ENCODE data around the gene ASTN2. TPM values are rescaled to one million over a fixed set of nuclear protein-coding genes. Genes with fewer than 3 reads are reported as not detected.

The ASTN2 gene
- total RNA-seq, 1 donor from 2014 or later: 4.4 TPM

DNA sequence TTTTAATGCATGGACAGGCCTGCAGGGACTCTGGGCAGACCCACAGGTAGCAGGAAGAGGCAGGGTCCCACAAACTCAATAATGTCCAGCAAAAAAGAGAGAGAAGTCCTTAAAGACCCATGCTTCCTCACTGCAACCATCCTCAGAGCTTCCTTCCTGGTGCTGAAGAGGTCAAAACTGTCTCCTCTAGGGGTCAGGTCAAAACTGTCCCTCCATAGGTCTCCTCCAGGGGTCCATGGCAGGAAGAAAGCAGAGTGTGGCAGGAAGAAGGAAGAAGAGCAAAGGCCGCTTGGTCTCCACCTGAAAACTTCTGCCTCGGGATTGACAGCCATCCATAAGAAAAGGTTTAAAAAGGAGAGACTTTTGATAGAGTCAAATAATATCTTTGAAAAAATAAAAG, 989.6 kb downstream of the ASTN2 start:
- no peak for DNase-seq (ENCODE audit: low spot score)

- DNase-seq (ENCODE audit: low spot score): no peak
Measured at GRCh38 chr9:116423149-116423548, 991.7 kb downstream of the ASTN2 start.

DNA sequence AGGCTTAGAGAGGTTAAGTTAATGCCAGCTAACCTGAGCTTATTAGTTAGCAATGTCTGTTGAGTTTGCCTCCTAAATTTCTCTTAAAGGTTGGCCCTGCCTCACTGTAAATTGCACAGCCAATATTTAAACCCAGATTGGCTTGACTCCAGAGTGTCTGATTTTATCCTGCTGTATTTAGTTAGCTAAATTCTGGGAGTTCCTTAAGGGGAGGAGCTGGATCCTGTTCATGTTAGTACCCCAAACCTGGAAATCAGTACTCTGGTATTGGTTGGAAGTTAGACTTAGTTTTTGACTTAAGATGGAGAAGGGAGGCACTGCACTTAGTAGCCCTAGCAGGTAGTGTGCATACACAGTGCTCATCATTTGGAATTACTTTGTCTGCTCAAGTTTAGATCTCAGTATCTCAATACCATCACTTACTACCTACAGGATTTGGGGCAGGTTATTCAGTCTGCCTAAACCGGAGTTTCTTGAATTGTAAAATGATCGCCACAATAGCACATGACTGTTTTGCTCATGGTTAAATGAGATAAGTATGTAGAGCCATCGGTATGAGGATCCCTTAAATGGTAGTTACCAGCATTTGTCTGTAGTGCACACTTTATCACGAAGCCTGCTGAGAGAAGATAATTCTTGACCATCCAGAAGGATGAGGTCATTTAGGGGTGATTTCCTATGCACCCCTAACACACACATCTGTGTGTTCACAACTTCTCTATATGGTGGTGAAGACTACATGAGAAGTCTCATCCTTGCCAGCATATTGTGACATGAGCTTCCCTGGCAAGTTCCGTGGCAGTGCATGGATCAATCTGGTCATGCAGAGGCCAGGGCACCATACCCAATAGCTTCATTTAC, 992.5 kb downstream of the ASTN2 start:
- DNase-seq (ENCODE audit: low spot score): no peak

GRCh38 chr9:116420993-116421538, 993.8 kb downstream of the ASTN2 start:
- DNase-seq (ENCODE audit: low spot score): no peak

GRCh38 chr9:116419181-116419580, 995.7 kb downstream of the ASTN2 start:
- DNase-seq (ENCODE audit: low spot score): no peak

- no peak for DNase-seq (ENCODE audit: low spot score)
Measured at GRCh38 chr9:116417464-116417863, 997.4 kb downstream of the ASTN2 start.

DNA sequence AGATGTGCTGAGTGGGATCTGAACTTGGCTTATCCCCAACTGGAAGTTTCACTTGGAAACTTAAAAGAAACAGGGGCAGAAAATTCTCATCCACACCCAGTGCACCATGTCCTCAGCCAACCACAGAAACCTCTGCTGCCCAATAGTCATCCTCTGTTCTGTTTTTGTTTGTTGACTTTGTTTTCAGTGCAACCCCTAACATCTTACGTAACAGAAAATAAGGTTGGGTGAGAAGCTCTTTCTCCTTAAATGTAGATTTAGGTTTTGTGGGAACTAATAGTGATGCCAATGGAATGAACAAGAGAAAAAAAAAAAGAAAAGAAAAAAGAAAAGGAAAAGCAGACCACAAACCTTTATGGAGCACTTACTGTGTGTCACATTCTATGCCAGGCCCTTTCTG, 998.4 kb downstream of the ASTN2 start:
- no peak for DNase-seq (ENCODE audit: low spot score)

- DNase-seq (ENCODE audit: low spot score): no peak
Measured at GRCh38 chr9:116414374-116414773, 1000.5 kb downstream of the ASTN2 start.

- no peak for DNase-seq (ENCODE audit: low spot score)
Measured at GRCh38 chr9:116411506-116411905, 1003.4 kb downstream of the ASTN2 start.

- no peak for DNase-seq (ENCODE audit: low spot score)
Measured at GRCh38 chr9:116409638-116410037, 1005.2 kb downstream of the ASTN2 start.

GRCh38 chr9:116409129-116409528, 1005.7 kb downstream of the ASTN2 start:
- DNase-seq (ENCODE audit: low spot score): no peak

GRCh38 chr9:116406469-116406868, 1008.4 kb downstream of the ASTN2 start:
- DNase-seq (ENCODE audit: low spot score): no peak

DNA sequence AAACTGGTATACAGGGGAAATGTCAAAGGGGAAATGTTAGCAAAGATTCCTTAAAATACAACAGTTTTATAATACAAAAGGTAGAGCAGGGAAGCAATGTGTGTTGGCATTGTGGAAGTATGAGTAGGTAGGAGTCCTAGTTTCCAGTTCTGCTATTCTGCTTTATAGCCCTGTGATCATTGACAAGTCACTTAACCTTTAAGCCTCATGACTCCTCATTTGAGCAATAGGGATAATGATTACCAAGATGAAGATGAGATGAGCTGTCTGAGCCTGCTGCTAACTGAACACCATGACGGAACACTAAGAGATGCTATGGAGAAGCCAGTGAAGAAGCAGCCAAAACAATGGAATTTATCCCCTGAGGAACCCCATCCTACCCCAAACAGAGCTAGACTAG, 1009.5 kb downstream of the ASTN2 start:
- no peak for DNase-seq (ENCODE audit: low spot score)

DNA sequence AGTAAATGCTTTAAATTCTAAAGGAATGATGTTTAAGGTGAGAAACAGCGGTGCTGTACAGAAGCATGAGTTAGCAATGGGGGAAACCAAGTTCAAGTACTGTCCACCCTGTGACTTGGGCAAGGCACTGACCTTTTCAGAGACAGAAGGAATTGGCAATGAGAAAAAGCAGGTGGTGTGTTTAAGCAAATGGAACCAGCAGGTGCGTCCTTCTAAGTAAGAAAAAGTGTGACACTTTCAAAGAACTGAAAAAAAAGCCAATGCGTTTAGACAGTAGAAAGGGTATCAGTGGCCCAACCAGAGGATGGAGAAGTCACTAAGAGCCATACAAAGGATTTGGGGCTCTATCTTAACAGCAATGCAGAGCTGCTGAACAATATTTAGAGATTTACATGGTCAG, 1010.6 kb downstream of the ASTN2 start:
- no peak for DNase-seq (ENCODE audit: low spot score)

DNA sequence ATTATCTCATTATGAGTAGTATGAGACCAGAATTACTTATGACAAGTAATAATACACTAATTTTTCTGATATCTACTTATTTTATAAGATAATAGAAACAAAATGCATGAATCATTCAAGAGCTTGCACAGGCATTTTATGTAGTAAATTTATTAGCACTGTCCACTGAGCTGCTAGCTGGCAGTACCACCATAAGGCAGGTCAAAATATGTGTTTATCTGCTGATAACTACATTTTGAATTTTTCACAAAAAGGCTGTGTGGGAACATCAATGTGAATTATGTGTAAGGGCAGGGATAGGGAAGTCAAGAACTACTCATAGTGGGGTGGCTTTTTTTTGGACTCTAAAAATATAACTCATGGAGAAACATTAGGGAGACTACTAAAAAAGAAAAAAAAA, 1011.7 kb downstream of the ASTN2 start:
- DNase-seq (ENCODE audit: low spot score): no peak

DNA sequence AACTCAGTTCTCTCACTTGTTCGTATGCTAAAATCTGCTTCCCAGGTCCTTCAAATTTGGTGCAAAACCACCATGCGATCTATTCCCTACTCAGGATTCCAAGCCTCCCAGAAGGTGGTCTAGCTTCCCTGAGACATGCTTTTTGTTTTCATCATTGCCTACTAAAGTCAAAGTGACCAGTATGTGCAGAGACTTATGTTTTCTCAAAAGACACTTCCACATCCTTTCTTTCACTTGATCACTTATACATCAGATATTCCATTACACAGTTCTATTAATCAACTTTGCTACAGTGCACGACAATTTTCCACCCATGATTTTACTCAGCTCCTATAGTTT, 1019.2 kb downstream of the ASTN2 start:
- no peak for DNase-seq (ENCODE audit: low spot score)

DNA sequence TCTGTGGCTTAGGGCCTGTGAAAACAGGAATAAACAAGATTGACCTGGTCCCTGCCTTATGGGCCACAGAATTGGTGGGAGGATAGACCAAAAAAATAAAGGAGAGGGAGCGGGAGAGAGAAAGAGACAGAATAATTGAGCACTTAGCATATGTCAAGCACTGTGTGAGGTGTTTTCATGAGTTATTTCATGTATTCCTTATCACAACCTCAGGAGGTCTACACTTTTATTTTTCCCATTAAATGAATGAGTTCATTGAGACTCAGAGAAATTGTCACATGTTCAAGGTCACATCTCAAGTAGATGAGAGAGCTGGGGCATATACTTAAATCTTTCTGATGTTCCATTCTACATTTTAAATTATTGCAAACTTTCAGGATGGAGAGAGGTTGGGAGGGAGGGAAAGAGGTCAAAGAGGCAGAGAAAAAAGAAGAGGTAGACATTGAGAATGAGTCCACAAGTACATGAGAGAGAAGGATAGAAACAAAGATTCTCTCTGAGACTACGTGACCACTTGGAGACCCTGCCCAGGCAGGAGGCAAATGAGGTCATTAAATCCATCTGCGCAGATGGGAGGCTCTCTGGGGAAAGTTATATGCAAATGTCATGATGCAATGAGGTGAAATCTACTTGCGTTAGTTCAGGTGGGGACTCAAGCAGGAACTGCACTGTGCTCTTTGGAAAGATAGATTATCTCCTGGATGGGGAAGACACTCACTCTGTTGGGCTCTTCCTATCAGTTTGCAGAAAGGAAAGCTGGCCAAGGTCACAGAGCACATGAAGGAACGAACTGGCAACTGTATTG, 1019.8 kb downstream of the ASTN2 start:
- DNase-seq (ENCODE audit: low spot score): no peak

GRCh38 chr9:116394070-116394469, 1020.8 kb downstream of the ASTN2 start:
- no peak for DNase-seq (ENCODE audit: low spot score)

- no peak for DNase-seq (ENCODE audit: low spot score)
Measured at GRCh38 chr9:116393198-116393597, 1021.7 kb downstream of the ASTN2 start.

DNA sequence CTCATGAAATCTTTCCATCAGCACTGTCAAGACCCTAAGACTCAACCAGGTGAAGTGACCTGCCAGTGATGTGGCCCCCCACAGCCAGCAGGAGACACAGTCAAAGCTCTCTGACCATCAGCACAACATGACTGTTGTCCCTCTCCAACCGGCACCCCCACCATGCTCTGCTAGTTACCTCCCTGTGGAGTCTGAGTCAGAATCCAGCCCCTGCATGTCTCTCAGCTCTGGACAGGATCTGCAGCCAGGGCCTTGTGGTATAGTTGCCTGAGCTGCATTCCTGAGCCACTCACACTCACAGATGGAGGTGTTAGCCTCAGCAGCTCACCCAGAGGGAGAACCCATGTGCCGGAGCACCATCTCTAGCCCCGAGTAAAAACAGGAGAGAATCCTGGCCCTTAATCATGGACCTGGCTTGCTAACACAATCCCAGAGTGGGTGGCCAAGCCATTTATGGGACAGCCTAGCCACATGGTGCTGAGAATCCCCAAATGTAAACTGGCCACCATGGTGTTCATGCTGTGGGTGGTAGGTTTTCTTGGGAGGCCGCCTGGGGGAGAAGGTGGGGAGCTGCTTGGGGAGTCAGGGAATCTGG, 1023.5 kb downstream of the ASTN2 start:
- no peak for DNase-seq (ENCODE audit: low spot score)

DNA sequence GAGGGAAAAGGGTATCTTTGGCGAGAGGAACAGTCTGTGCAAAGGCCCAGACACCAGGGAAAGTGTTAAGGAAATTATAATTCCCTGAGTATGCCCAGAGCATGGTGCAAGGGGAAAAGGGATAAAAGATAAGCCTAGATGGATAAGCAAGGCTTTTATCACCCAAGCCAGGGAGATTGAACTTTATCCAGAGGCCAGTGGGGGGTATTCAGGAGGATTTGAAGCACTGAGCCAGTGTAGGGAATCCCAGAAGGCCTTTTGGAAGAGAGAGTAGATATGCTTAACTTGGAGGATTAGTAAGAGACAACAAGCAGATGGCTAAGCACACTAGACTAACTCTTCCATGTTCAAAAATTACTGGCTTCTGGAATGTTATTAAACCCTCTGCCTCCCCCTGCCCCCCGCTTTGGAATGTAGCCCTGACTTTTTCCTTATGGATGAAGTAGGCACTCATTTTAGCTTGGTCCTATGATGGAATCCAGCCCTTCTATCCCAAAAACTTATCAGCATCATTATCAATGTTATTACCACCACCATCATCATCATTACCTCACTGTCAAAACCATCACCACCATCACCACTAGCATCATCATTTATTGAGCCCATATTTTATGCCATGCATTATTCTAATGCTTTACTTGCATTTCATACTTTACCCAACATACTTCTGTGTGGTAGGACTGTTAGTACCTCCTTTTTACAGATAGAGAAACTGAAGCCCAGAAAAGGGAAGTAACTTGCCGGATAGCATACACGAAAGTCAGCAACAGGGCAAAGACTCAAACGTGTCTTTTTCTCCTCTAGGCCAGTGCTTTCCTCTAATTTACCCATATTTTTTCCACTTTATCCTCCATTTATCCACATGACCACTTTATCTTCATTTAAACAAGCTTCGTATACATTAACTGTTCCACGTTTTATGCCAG, 1024.3 kb downstream of the ASTN2 start:
- DNase-seq (ENCODE audit: low spot score): no peak

Measured in mucosa of gallbladder (tissue), 1 donor.